ENCODE results near the gene NRG3.

Gene NRG3

DNA sequence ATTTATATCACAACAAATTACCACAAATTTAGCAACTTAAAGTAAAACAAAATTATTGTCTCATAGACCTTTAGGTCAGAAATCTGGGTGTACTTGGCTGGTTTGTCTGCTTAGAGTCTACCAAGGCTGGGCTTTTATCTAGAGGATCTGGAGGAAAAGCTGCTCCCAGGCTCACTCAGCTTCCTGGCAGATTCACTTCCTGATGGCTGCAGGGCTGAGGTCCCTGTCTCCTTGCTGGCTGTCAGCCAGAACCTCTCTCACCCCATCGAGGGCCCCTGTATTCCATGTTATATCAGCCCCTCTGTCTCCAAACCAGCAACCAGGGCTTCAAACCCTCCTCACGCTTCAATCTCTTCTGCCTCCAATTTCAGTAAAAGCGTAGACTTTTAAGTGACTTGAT, 734.9 kb downstream of the NRG3 start:
- Histone ChIP-seq H3K36me3 (ENCODE audit: control insufficient read depth, low read depth, low read length) (no peaks in the 10 kb centered on the region), H3K27me3 (ENCODE audit: control insufficient read depth, insufficient read depth, low read length) (no peaks in the 10 kb centered on the region), H3K4me3 (ENCODE audit: low read length) (no peak overlapping the region), H3K9me3 (ENCODE audit: control insufficient read depth, low read depth, low read length) (no peaks in the 10 kb centered on the region), H3K9ac (ENCODE audit: low read length) (no peak overlapping the region), H3K27ac (ENCODE audit: low read length) (no peak overlapping the region), H3K4me1 (ENCODE audit: control insufficient read depth, low read depth, low read length) (peaks cover 16% of the 10 kb centered on the region)

DNA sequence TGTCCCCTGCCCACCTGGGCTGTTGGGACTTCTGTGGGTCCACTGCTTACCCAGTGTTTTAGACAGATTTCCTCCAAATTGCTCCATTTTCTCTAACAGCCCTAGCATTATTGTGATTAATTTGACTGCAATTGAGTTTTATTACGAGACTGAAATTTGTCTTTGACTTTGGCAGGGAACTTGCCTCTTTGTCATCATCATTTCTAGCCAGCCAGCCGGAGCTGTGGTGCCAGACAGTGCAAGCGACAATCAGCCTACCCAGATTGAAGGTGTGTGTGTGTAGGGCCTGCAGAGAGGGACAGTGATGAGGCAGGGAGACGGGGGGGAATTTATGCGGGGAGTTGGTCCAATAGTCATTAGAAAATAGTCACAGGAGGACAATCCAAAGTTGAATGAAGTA, 743.0 kb downstream of the NRG3 start:
- H3K36me3 ChIP-seq (ENCODE audit: control insufficient read depth, low read depth, low read length): no peaks in the 10 kb centered on the region

DNA sequence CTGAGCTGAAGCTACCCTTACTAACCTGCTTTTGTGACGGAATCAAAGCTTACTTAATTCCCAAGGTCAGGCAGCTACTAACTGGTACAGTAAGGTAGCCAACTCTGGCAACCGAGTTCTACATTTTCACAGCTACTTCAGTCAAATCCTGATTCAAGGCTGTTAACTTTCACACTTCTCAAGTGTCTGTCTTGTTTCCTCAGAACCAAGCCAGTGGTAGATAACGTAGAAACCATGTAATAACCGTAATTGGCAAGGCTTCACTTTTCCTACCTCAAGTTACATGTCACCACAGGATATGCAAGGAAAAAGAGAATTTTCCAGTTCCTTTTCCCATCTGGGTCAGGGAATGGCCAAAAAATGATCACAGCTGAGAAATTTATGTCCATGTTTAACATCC, 746.7 kb downstream of the NRG3 start:
- Histone ChIP-seq H3K4me3 (ENCODE audit: low read length) (no peak overlapping the region), H3K9me3 (ENCODE audit: control insufficient read depth, low read depth, low read length) (no peaks in the 10 kb centered on the region), H3K9ac (ENCODE audit: low read length) (no peak overlapping the region), H3K36me3 (ENCODE audit: control insufficient read depth, low read depth, low read length) (no peaks in the 10 kb centered on the region), H3K4me1 (ENCODE audit: control insufficient read depth, low read depth, low read length) (no peaks in the 10 kb centered on the region), H3K27ac (ENCODE audit: low read length) (no peak overlapping the region), H3K27me3 (ENCODE audit: control insufficient read depth, insufficient read depth, low read length) (no peaks in the 10 kb centered on the region)

More for the DNA sequence above, 743.0 kb downstream of the NRG3 start:
- H3K27me3 ChIP-seq (ENCODE audit: control insufficient read depth, insufficient read depth, low read length): no peaks in the 10 kb centered on the region
- no peak overlapping the region for H3K27ac ChIP-seq (ENCODE audit: low read length)
- no peak overlapping the region for H3K9ac ChIP-seq (ENCODE audit: low read length)
- H3K9me3 ChIP-seq (ENCODE audit: control insufficient read depth, low read depth, low read length): no peaks in the 10 kb centered on the region
- H3K4me3 ChIP-seq (ENCODE audit: low read length): no peak overlapping the region
- no peaks in the 10 kb centered on the region for H3K4me1 ChIP-seq (ENCODE audit: control insufficient read depth, low read depth, low read length)

DNA sequence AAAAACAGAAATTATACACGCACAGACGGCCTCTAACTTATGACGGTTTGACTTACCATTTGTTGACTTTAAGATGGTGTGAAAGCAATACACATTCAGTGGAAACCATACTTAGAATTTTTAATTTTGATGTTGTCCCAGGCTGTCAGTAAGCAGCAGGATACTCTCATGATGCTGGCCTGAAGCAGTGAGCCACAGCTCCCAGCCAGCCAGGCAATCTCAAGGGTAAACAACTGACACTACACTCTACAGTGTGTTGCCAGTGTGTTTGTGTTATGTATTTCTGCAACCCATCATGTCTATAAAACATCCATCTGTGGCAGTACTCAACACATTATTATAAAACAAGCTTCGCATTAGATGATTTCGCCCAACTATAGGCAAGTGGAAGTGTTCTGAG, 747.5 kb downstream of the NRG3 start:
- Histone ChIP-seq H3K27me3 (ENCODE audit: control insufficient read depth, insufficient read depth, low read length) (no peaks in the 10 kb centered on the region), H3K4me1 (ENCODE audit: control insufficient read depth, low read depth, low read length) (no peaks in the 10 kb centered on the region), H3K4me3 (ENCODE audit: low read length) (no peak overlapping the region), H3K9ac (ENCODE audit: low read length) (no peak overlapping the region), H3K36me3 (ENCODE audit: control insufficient read depth, low read depth, low read length) (no peaks in the 10 kb centered on the region), H3K27ac (ENCODE audit: low read length) (no peak overlapping the region), H3K9me3 (ENCODE audit: control insufficient read depth, low read depth, low read length) (no peaks in the 10 kb centered on the region)

DNA sequence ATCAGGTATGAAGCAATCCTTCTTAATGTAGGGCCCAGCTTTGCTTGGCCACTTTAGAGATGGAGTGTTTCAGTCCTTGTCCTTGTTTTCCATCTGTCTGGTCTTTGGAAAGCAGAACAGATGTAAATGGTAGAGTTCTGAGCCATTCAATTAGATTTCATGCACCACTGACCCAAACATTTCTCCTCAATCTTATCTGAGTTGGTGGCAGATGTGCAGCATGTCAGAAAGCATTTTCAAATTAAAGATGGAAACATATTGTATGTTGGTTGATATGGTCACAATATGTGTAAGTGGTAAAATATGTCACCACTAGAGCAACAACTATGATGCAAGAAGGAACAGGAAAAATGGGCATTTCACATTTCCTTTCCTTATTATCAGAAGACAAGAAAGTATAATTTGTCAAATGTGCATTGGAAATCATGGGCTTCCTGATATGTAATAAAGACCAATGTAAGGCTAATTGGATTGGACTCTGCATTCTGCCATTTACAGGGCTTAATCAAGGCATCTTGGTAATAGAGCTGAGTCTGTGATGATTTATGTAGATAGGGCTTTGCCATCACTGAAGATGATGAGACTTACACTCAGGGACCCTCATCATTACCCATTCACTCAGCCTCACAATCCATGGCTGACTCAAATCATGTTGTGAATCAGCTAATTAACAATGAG, 750.7 kb downstream of the NRG3 start:
- H3K9me3 ChIP-seq (ENCODE audit: control insufficient read depth, low read depth, low read length): no peaks in the 10 kb centered on the region
- H3K27me3 ChIP-seq (ENCODE audit: control insufficient read depth, insufficient read depth, low read length): no peaks in the 10 kb centered on the region
- no peaks in the 10 kb centered on the region for H3K36me3 ChIP-seq (ENCODE audit: control insufficient read depth, low read depth, low read length)
- no peak overlapping the region for H3K9ac ChIP-seq (ENCODE audit: low read length)
- peaks cover 8% of the 10 kb centered on the region for H3K4me1 ChIP-seq (ENCODE audit: control insufficient read depth, low read depth, low read length)
- no peak overlapping the region for H3K27ac ChIP-seq (ENCODE audit: low read length)
- H3K4me3 ChIP-seq (ENCODE audit: low read length): no peak overlapping the region

DNA sequence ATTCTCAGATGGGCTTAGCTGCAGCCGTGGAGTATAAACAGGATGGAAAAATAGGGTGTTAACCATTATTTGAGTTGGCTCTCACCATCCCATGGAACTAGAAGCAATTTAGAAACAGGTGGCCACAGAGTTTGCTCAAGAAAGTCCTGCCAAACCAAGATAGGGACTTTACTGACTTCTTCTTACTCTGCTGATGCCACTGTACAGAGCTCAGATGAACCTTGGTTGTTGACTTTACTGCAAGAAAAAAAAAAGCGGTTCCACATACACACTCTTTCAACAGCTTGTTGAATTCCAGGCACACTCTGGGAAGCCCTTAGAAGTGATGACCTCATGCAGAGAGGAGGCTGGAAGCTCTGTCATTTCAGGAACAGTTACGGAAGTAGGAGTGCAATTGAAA, 753.4 kb downstream of the NRG3 start:
- Histone ChIP-seq H3K27me3 (ENCODE audit: control insufficient read depth, insufficient read depth, low read length) (no peaks in the 10 kb centered on the region), H3K9ac (ENCODE audit: low read length) (no peak overlapping the region), H3K36me3 (ENCODE audit: control insufficient read depth, low read depth, low read length) (no peaks in the 10 kb centered on the region), H3K9me3 (ENCODE audit: control insufficient read depth, low read depth, low read length) (no peaks in the 10 kb centered on the region), H3K4me1 (ENCODE audit: control insufficient read depth, low read depth, low read length) (peaks cover 8% of the 10 kb centered on the region), H3K27ac (ENCODE audit: low read length) (no peak overlapping the region), H3K4me3 (ENCODE audit: low read length) (no peak overlapping the region)

DNA sequence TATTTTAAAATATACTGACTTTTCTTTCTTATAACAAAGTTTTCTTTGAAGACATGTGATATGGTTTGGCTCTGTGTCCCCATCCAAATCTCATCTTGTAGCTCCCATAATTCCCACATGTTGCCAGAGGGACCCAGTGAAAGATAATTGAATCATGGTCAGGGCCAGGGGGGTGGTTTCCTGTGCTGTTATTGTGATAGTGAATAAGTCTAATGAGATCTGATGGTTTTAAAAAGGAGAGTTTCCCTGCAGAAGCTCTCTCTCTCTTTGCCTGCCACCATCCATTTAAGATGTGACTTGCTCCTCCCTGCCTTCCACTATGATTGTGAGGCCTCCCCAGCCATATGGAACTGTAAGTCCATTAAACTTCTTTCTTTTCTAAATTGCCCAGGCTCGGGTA, 768.1 kb downstream of the NRG3 start:
- no peaks in the 10 kb centered on the region for H3K9me3 ChIP-seq (ENCODE audit: control insufficient read depth, low read depth, low read length)
- no peak overlapping the region for H3K27ac ChIP-seq (ENCODE audit: low read length)
- no peak overlapping the region for H3K9ac ChIP-seq (ENCODE audit: low read length)
- H3K4me1 ChIP-seq (ENCODE audit: control insufficient read depth, low read depth, low read length): no peaks in the 10 kb centered on the region
- H3K36me3 ChIP-seq (ENCODE audit: control insufficient read depth, low read depth, low read length): no peaks in the 10 kb centered on the region
- no peak overlapping the region for H3K4me3 ChIP-seq (ENCODE audit: low read length)
- no peaks in the 10 kb centered on the region for H3K27me3 ChIP-seq (ENCODE audit: control insufficient read depth, insufficient read depth, low read length)

DNA sequence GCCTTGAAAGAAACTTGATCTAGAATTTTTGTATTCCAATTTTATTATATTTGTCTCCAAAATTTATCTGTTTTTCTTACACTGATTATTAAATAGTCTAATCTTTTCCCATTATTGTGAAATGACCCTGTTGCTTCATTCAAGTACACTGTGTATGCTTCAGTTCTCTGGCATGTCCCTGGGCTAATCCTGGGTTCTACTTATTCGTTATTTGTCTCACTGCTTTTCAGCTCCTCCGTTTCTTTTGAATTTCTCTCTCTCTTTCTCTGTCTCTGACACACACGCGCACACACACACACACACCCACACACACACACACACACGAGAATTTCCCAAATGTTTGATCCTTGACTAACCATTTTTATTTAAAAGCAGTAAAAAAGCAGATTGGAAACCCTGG, 768.6 kb downstream of the NRG3 start:
- Histone ChIP-seq H3K4me1 (ENCODE audit: control insufficient read depth, low read depth, low read length) (no peaks in the 10 kb centered on the region), H3K36me3 (ENCODE audit: control insufficient read depth, low read depth, low read length) (no peaks in the 10 kb centered on the region), H3K27ac (ENCODE audit: low read length) (no peak overlapping the region), H3K27me3 (ENCODE audit: control insufficient read depth, insufficient read depth, low read length) (no peaks in the 10 kb centered on the region), H3K4me3 (ENCODE audit: low read length) (no peak overlapping the region), H3K9ac (ENCODE audit: low read length) (no peak overlapping the region), H3K9me3 (ENCODE audit: control insufficient read depth, low read depth, low read length) (no peaks in the 10 kb centered on the region)

DNA sequence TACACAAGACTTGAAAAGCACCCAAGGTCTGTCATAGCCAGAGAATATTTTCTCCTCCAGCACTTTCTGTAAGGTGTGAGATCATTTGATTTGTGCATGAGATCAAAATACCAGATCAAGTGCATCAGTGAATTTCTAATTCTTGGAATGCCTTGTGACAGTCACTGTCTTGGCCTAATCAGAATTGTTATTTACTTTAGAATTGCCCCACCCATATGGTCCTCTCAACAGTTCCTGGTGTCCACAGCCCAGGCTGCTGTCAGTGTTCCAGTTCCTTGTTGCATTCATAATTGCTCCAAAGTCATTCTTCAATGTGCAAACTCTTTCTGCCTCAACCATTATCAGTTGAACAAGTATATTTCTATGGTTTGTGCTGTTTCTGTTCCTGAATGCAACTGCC, 770.2 kb downstream of the NRG3 start:
- Histone ChIP-seq H3K4me1 (ENCODE audit: control insufficient read depth, low read depth, low read length) (no peaks in the 10 kb centered on the region), H3K9me3 (ENCODE audit: control insufficient read depth, low read depth, low read length) (no peaks in the 10 kb centered on the region), H3K4me3 (ENCODE audit: low read length) (no peak overlapping the region), H3K9ac (ENCODE audit: low read length) (no peak overlapping the region), H3K36me3 (ENCODE audit: control insufficient read depth, low read depth, low read length) (no peaks in the 10 kb centered on the region), H3K27ac (ENCODE audit: low read length) (no peak overlapping the region), H3K27me3 (ENCODE audit: control insufficient read depth, insufficient read depth, low read length) (no peaks in the 10 kb centered on the region)

DNA sequence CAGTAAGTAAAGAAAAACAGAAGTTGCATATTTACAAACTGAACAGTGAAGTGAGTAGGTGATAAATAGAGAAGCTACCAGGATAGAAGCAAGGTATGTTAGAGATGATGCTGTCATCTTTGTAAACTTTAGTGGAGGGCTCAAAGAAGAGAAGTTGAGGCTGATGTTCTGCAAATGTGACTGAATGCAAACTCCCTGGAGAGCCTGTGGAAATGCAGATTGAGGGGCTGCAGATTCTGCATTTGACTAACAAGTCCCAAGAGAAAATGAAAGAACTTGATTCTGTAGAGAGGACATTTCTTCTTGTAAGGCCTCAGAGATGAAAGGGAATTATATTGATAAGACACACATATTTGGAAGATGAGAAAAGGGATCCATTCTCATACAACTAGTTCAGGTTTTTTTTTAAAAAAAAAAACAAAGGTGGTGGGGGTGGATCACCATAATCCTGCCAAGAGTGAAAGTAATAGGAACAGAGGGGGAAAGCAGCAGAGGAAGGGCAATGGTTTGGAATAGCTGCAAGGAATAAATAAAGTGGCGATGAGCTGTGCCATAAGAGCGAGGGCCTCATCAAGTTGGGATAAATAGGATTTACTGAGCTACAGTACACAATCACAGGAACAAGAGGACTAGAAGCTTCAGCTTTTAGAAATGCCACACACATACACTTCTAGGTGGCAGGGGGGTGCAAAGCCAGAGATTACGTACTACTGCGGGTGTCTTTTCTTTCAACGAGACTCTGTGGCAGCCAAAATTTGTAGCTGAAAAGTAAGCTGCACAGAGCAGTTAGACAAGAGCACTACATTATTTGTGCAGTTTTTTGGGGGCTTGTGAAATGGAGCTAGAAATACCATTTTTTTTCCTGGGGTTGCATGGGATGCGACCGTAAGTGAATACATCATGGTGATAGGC, 778.5 kb downstream of the NRG3 start:
- H3K4me1 ChIP-seq (ENCODE audit: control insufficient read depth, low read depth, low read length): peaks cover 27% of the 10 kb centered on the region
- no peak overlapping the region for H3K9ac ChIP-seq (ENCODE audit: low read length)

DNA sequence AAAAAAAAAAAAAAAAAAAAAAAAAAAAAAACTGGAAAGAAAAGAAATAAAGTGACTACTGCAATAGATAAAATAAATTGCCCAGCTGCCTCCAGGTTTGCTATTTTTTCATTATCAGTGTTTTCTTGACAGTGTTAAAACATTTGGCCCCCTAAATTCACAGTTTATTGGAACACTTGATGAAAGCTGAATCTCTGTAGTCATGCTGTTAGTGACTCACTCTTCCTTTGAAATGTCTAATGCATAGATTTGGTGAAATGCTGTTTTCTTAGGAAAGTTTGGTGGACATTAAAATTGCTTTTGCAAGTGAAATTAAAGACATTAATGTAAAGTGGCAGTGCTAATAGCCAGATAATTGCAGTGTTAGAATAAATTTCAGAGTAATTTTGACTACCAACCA, 785.2 kb downstream of the NRG3 start:
- Histone ChIP-seq H3K4me1 (ENCODE audit: control insufficient read depth, low read depth, low read length) (no peaks in the 10 kb centered on the region), H3K9me3 (ENCODE audit: control insufficient read depth, low read depth, low read length) (no peaks in the 10 kb centered on the region), H3K9ac (ENCODE audit: low read length) (no peak overlapping the region), H3K27me3 (ENCODE audit: control insufficient read depth, insufficient read depth, low read length) (no peaks in the 10 kb centered on the region), H3K27ac (ENCODE audit: low read length) (no peak overlapping the region), H3K36me3 (ENCODE audit: control insufficient read depth, low read depth, low read length) (no peaks in the 10 kb centered on the region), H3K4me3 (ENCODE audit: low read length) (no peak overlapping the region)

More for the DNA sequence above, 778.5 kb downstream of the NRG3 start:
- H3K27me3 ChIP-seq (ENCODE audit: control insufficient read depth, insufficient read depth, low read length): no peaks in the 10 kb centered on the region
- H3K36me3 ChIP-seq (ENCODE audit: control insufficient read depth, low read depth, low read length): no peaks in the 10 kb centered on the region
- no peaks in the 10 kb centered on the region for H3K9me3 ChIP-seq (ENCODE audit: control insufficient read depth, low read depth, low read length)
- no peak overlapping the region for H3K4me3 ChIP-seq (ENCODE audit: low read length)
- H3K27ac ChIP-seq (ENCODE audit: low read length): no peak overlapping the region

DNA sequence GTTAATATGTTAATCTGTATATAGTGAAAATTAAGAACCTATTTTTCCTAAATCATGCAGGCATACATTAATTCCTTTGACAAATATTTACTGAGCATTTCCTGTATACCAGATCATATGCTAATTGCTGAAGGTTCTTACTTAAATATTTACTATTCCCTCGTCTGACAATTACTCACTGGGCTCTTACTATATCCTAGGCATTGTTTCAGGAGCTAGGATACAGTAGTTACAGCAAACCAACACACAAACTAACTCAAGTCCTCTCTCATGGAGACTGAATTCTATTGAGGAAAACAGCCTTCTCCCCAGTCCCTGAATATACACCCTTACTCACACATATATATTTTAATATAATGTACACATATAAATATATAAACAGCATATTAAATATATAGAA, 786.0 kb downstream of the NRG3 start:
- Histone ChIP-seq H3K9me3 (ENCODE audit: control insufficient read depth, low read depth, low read length) (no peaks in the 10 kb centered on the region), H3K4me1 (ENCODE audit: control insufficient read depth, low read depth, low read length) (no peaks in the 10 kb centered on the region), H3K27me3 (ENCODE audit: control insufficient read depth, insufficient read depth, low read length) (no peaks in the 10 kb centered on the region), H3K36me3 (ENCODE audit: control insufficient read depth, low read depth, low read length) (no peaks in the 10 kb centered on the region), H3K9ac (ENCODE audit: low read length) (no peak overlapping the region), H3K4me3 (ENCODE audit: low read length) (no peak overlapping the region), H3K27ac (ENCODE audit: low read length) (no peak overlapping the region)

Measured in iPS-18a (cell line).